BLaER1 (cell line): ENCODE results near the gene OCLN.
A peak's percentile ranks its signal among the peaks of the same experiment; 100 is the strongest.

Experiments
- H3K27ac ChIP-seq: shearing (Covaris generic); formaldehyde crosslinking; 2 replicates; pipeline ENCODE4 v1.8.1; 2022
- H3K27me3 ChIP-seq: shearing (Covaris generic); formaldehyde crosslinking; 2 replicates; pipeline ENCODE4 v1.8.1; 2022
- H3K36me3 ChIP-seq: shearing (Covaris generic); formaldehyde crosslinking; 2 replicates; pipeline ENCODE4 v1.8.1; 2022
- H3K4me1 ChIP-seq: shearing (Covaris generic); formaldehyde crosslinking; 2 replicates; pipeline ENCODE4 v1.8.1; 2022
- H3K4me2 ChIP-seq: shearing (Covaris generic); formaldehyde crosslinking; 2 replicates; pipeline ENCODE4 v1.8.1; 2022
- H3K4me3 ChIP-seq: shearing (Covaris generic); formaldehyde crosslinking; 2 replicates; pipeline ENCODE4 v1.8.1; 2022
- H3K9ac ChIP-seq: shearing (Covaris generic); formaldehyde crosslinking; 2 replicates; pipeline ENCODE4 v1.8.1; 2022
- H3K9me3 ChIP-seq: shearing (Covaris generic); formaldehyde crosslinking; 2 replicates; pipeline ENCODE4 v1.8.1; 2022
- H4K20me1 ChIP-seq: shearing (Covaris generic); formaldehyde crosslinking; 2 replicates; pipeline ENCODE4 v1.8.1; 2022
- Cebpa-rat ChIP-seq: shearing (Covaris generic); IDR thresholded peaks from 2 replicates; pipeline ENCODE4 v1.8.1; 2022

OCLN gene

GRCh38 chr5:69491027-69491426, 1.6 kb upstream of the OCLN start:
- no peaks in the 10 kb centered on the region for H3K9me3 ChIP-seq
- no peak overlapping the region for H3K9ac ChIP-seq
- no peak overlapping the region for H3K27ac ChIP-seq
- H3K4me1 ChIP-seq, result peaks cover 19% of the 10 kb centered on the region
- TF ChIP-seq Cebpa-rat, result no peak
- peaks cover 51% of the 10 kb centered on the region for H3K27me3 ChIP-seq
- no peak overlapping the region for H3K4me3 ChIP-seq
- no peak overlapping the region for H3K4me2 ChIP-seq
- no peaks in the 10 kb centered on the region for H3K36me3 ChIP-seq
- H4K20me1 ChIP-seq, result peaks cover 24% of the 10 kb centered on the region; the same call in 1 of the 2 replicates

DNA sequence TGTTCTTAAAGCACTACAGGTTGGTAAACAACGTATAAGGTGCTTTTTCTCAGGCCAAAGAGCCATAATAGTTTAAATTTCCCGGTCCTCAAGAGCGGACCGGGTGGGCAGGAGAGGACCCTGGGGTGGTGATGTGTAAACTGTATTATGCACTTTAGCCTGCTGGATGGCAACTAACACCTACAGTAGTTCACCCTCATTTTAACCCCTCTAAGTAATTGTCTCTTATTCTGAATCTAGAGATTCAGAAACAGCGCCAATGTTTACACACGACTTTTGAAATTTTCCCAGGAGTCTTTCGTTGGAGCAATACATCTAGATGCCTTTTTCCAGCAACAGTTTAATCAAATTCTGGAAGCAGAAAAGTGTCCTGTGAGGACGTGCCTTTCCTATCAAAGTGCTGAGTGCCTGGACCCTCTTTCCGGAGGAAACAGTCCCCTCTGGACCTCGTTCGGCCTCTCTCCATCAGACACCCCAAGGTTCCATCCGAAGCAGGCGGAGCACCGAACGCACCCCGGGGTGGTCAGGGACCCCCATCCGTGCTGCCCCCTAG, 676 bp upstream of the OCLN start:
- Histone ChIP-seq H3K36me3 (no peaks in the 10 kb centered on the region), H3K4me1 (peaks cover 19% of the 10 kb centered on the region), H3K4me2 (peak overlapping the region; percentile 98; the same call in 1 of the 2 replicates), H3K27ac (no peak overlapping the region), H4K20me1 (peaks cover 24% of the 10 kb centered on the region; the same call in 1 of the 2 replicates), H3K9me3 (no peaks in the 10 kb centered on the region), H3K27me3 (peaks cover 51% of the 10 kb centered on the region), H3K9ac (no peak overlapping the region), H3K4me3 (peak overlapping the region; percentile 69; the same call in 1 of the 2 replicates)
- TF ChIP-seq Cebpa-rat, result no peak

GRCh38 chr5:69492923-69493395, 369 bp downstream of the OCLN start:
- peaks cover 51% of the 10 kb centered on the region for H3K27me3 ChIP-seq
- H3K4me1 ChIP-seq, result peaks cover 19% of the 10 kb centered on the region

DNA sequence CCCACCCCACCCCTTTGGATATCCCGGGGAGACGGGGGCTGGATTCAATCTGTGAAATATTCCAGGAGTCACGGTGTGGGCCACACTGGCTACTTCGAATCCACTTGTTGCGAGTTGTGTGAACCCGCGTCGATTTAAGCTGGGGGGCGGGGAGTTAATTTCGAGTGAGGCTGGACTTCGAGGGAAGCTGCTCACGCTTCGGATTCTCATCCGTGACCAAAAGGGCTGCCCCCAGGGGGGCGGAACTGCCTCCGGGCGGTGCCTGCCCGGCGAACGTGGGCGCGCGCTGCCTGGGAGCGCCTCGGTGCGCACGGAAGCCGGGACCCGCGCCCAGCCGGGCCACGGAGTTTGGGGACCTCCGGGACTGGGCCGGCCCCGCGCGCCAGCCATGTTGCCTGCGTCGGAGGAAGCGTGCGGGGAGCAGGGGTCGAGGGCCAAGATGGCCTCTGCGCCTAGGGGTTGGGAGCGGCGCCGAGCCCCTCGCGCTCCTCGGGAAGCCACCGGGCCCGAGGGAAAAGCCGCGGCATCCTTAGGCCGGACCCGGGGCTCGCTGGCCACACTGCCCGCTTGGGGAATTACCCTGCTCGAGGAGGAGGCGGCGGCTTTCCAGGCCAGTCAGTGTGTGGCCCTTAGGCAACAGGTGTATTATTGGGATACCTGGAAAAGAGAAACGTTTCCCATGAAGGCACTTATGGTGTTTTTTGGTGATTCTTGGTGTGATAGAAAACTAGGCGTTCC, 975 bp downstream of the OCLN start:
- Histone ChIP-seq H3K27me3 (peaks cover 51% of the 10 kb centered on the region), H3K4me1 (peaks cover 19% of the 10 kb centered on the region), H3K36me3 (no peaks in the 10 kb centered on the region), H3K27ac (no peak overlapping the region), H3K4me2 (peak overlapping the region; percentile 98), H4K20me1 (peaks cover 24% of the 10 kb centered on the region; the same call in 1 of the 2 replicates), H3K4me3 (peak overlapping the region; percentile 69), H3K9me3 (no peaks in the 10 kb centered on the region), H3K9ac (peak overlapping the region; percentile 51)
- TF ChIP-seq Cebpa-rat, result no peak

More at GRCh38 chr5:69492923-69493395, 369 bp downstream of the OCLN start:
- Histone ChIP-seq H3K36me3 (no peaks in the 10 kb centered on the region), H3K4me2 (peak overlapping the region; percentile 98), H4K20me1 (peaks cover 24% of the 10 kb centered on the region; the same call in 1 of the 2 replicates), H3K4me3 (peak overlapping the region; percentile 69), H3K27ac (no peak overlapping the region), H3K9me3 (no peaks in the 10 kb centered on the region), H3K9ac (no peak overlapping the region)
- no peak for TF ChIP-seq Cebpa-rat

- Histone ChIP-seq H3K36me3 (no peaks in the 10 kb centered on the region), H3K27me3 (peaks cover 51% of the 10 kb centered on the region), H3K4me2 (no peak overlapping the region), H3K4me1 (peaks cover 19% of the 10 kb centered on the region), H3K27ac (no peak overlapping the region), H4K20me1 (peaks cover 24% of the 10 kb centered on the region; the same call in 1 of the 2 replicates), H3K9me3 (no peaks in the 10 kb centered on the region), H3K4me3 (no peak overlapping the region), H3K9ac (no peak overlapping the region)
- no peak for TF ChIP-seq Cebpa-rat
Observed at GRCh38 chr5:69494452-69494851, 1.9 kb downstream of the OCLN start.

- no peak overlapping the region for H3K9ac ChIP-seq
- no peak overlapping the region for H3K4me2 ChIP-seq
- peaks cover 37% of the 10 kb centered on the region for H3K27me3 ChIP-seq
- H3K36me3 ChIP-seq, result no peaks in the 10 kb centered on the region
- TF ChIP-seq Cebpa-rat, result no peak
- peaks cover 21% of the 10 kb centered on the region; the same call in 1 of the 2 replicates for H4K20me1 ChIP-seq
- H3K4me3 ChIP-seq, result no peak overlapping the region
- H3K9me3 ChIP-seq, result no peaks in the 10 kb centered on the region
- peaks cover 19% of the 10 kb centered on the region for H3K4me1 ChIP-seq
- no peak overlapping the region for H3K27ac ChIP-seq
Observed at GRCh38 chr5:69497006-69497520, 4.5 kb downstream of the OCLN start.

- Histone ChIP-seq H4K20me1 (peaks cover 9% of the 10 kb centered on the region; the same call in 1 of the 2 replicates), H3K36me3 (no peaks in the 10 kb centered on the region), H3K27me3 (peaks cover 24% of the 10 kb centered on the region), H3K4me3 (no peak overlapping the region), H3K9me3 (no peaks in the 10 kb centered on the region), H3K9ac (no peak overlapping the region), H3K4me1 (peaks cover 11% of the 10 kb centered on the region), H3K27ac (no peak overlapping the region), H3K4me2 (no peak overlapping the region)
- TF ChIP-seq Cebpa-rat, result no peak
Observed at GRCh38 chr5:69498384-69498783, 5.8 kb downstream of the OCLN start.

GRCh38 chr5:69502367-69502766, 9.8 kb downstream of the OCLN start:
- no peaks in the 10 kb centered on the region for H4K20me1 ChIP-seq
- H3K4me3 ChIP-seq, result no peak overlapping the region
- no peak overlapping the region for H3K9ac ChIP-seq
- no peaks in the 10 kb centered on the region for H3K9me3 ChIP-seq
- TF ChIP-seq Cebpa-rat, result no peak
- no peaks in the 10 kb centered on the region for H3K36me3 ChIP-seq
- H3K27ac ChIP-seq, result no peak overlapping the region
- H3K4me2 ChIP-seq, result no peak overlapping the region
- no peaks in the 10 kb centered on the region for H3K27me3 ChIP-seq
- no peaks in the 10 kb centered on the region for H3K4me1 ChIP-seq

DNA sequence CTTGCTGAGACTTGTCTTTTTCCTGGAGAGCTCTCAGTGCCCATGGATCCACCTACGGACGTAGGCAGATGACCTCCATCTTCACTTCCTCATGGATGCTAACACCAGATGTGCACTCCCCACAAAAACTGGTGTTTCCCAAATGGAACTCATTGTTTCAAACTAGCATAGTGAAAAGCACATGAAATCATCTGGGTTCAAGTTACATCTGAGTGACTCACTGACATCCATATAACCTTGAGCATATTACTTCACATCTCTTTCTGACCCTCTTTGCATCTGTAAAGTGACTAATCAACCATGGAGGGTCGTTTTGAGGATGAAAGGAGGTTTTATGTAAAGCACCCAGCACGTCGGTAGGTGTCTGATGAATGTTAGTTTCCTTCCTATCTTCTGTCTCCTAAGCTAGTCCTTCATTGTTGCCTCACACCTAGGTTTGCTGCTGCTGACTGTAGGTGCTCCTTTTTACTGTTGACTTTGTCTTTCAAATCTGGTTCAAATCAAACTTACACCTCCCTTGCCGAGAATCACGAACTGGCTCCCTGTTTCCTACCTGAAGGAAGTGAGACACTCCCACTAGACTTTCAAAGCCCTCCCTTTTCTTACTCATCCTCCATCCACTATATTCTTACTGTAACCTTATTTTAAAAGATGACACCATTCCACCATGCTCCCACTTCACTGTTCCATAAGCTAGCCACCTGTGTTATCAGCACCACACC, 10.3 kb downstream of the OCLN start:
- no peaks in the 10 kb centered on the region for H4K20me1 ChIP-seq
- H3K27ac ChIP-seq, result no peak overlapping the region
- H3K4me1 ChIP-seq, result no peaks in the 10 kb centered on the region
- H3K9me3 ChIP-seq, result no peaks in the 10 kb centered on the region
- H3K36me3 ChIP-seq, result no peaks in the 10 kb centered on the region
- TF ChIP-seq Cebpa-rat, result no peak
- H3K4me2 ChIP-seq, result no peak overlapping the region
- H3K9ac ChIP-seq, result no peak overlapping the region
- no peak overlapping the region for H3K4me3 ChIP-seq
- no peaks in the 10 kb centered on the region for H3K27me3 ChIP-seq
